GM18511 (cell line): ENCODE results near the gene KCNQ1.

Experiments used
- ATAC-seq: cut with Tn5 transposase; IDR thresholded peaks from one replicate; pipeline ENCODE4 v1.9.1; 2021; ENCODE audit warnings: mild to moderate bottlenecking, moderate library complexity; ENCODE audit not compliant: unreplicated experiment

Gene KCNQ1

DNA sequence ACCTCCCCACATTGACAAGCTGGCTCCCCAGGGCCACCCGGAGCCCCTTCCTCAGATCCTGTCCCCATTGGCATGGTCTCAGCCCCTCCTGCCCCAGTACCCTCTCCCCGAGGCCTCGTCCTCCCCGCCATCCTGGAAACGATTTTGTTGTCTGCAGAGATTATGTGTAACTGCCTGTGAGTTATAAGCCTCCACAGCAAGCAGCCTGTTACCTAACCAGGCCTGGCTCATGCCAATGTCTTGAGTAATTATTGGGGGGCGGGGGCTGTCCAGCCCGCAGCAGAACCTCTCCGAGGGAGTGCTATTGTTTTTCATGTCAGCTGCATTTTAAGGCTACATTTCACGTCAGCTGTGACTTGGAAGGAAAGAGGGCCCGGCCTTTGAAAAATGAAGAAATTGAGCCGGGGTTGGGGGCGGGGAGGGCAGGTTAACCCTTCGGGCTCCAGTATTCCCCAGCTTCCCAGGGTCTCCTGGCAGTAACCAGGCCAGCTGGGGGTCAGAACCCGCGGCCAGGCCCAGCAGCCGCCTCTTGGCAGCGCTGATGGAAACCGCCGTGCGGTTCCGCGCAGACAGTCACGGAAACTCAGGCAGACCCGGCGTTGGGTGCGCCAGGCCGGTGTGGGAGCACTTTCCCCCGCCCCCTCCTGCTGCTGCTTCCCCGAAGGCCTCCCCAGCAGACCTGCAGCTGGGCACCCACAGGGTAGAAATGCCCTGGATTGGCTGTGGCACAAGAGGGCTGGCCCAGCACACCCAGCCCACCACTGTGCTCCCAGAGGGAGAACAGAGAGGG, 381.3 kb downstream of the KCNQ1 start:
- no peak for ATAC-seq

DNA sequence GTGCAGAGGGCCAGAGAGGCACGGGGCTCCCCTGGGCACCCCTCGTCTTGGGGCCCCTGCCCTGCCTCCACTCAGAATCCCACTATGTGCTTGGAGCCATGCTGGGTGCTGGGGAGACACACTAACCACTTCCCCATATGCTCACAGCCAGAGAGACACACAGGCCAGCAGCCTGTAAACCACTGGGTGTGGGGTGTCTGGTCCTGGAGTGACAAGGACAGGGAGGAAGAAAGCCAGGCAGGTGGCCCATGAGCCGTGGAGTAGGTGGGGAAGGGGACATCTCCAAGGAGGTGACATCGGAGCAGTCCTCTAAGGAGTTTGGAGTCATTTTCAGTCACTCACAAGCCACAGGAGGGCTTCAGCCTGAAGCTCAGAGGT, 381.9 kb downstream of the KCNQ1 start:
- no peak for ATAC-seq

GRCh38 chr11:2827256-2827655, 382.4 kb downstream of the KCNQ1 start:
- no peak for ATAC-seq

DNA sequence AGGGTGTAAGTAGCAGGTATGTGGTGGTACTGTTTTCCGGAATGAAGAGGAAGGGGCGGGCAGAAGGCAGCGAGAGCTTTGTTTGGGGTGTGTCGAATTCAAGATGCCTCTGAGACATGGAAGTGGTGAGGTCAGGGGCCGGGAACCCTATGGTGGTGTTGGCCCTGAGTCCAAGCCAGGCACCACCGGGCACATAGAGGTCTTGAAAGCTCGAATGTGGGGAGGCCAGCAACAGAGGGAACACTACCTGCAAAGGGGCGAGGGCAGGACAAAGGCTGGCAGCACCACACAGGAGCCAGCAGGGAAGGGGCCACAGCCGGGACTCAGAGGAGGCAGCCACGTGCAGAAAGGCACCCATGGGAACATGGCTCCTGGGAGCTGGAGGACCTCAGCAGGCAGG, 383.0 kb downstream of the KCNQ1 start:
- no peak for ATAC-seq

- no peak for ATAC-seq
Observed at GRCh38 chr11:2828585-2829330, 383.9 kb downstream of the KCNQ1 start.

DNA sequence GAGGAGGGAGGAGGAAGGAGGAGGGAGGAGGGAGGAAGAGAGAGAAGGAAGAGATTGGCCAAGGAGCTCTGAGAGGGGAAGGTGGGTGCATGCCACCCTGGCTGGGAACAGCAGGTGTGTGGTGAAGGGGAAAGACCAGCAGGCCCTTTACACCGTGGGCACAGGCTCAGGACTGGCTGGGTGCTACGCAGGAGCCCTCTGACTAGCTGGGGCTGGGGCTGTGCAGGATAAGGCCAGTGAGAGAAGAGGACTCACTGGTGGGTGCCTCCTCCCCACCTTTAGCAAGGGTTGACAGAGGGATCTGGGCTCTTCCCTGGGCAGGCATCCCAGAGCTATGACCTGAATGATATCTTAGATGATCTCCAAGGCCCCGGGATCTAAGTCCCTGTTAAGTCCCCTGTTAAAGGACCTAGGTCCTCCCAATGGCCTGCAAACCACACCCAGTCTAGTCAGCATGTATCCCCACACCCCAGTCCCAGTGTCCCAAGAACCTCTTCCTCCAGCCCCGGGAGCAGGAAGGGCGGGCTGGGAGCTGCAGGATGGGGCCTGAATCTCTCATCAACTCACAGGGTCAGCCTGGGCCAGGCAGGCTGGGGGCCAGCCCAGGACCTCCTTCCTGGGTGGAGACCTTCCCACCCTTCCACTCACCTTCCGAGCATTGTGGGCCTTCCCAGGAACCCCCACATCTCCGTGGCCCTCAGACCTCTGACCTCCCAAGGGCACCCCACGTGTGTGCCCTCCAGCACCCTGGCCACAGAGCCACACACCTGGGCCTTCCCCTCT, 385.4 kb downstream of the KCNQ1 start:
- no peak for ATAC-seq

- no peak for ATAC-seq
Observed at GRCh38 chr11:2830886-2831285, 386.1 kb downstream of the KCNQ1 start.

GRCh38 chr11:2831781-2832532, 387.1 kb downstream of the KCNQ1 start:
- ATAC-seq = no peak

DNA sequence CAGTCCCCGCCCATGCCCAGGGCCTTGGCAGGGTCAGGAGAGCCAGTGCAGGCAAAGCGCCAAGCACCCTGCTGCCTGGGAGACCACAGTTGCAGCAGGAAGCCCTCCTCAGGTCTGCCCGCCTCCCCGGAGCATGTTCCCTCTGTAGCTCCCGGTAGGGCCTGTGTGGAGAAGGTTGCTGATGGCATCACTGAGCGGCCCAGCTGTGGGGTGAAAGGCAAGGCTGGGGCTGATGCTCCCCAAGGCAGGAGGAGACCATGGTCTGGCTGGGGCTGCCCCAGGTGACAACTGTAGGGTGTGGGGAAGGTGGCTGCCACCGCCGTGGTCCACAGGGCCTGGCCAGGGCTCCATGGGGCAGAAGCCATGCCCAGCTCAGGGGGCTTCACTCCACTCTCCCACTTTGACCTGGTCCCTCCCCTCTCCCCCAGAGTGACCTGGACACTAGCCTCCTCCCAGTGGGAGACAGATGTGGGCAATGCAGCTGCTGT, 387.8 kb downstream of the KCNQ1 start:
- no peak for ATAC-seq

DNA sequence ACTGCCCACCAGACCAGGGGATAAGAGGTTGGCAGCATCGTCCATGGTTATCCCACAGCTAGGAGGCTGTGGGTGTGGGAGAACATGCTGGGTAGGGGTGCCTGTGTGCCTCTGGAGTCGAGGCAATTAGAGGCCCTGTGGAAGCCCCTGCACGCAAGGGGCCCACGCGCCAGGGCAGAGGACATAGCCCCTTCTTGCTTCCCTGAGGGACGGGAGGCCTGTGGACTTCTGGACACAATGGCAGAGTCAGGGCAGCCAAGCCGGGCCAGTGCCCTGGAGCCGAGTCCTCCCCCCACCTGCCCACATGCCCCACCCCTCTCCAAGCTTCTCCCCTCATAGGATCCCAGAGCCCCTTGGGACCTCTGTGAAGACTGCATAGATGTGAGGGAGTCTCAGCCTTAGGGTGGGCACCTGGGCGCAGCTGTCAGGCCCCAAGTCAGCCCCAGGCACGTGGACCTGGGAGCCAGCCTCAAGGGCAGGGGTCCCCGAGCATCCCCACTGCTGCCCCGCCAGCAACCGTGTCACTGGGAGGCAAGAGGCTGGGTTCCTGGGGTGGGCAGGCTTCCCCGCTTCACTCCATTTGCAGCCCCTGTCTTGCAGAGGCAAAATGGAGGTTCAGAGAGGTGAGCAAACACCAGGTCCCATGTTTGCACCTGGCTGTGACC, 388.4 kb downstream of the KCNQ1 start:
- no peak for ATAC-seq

DNA sequence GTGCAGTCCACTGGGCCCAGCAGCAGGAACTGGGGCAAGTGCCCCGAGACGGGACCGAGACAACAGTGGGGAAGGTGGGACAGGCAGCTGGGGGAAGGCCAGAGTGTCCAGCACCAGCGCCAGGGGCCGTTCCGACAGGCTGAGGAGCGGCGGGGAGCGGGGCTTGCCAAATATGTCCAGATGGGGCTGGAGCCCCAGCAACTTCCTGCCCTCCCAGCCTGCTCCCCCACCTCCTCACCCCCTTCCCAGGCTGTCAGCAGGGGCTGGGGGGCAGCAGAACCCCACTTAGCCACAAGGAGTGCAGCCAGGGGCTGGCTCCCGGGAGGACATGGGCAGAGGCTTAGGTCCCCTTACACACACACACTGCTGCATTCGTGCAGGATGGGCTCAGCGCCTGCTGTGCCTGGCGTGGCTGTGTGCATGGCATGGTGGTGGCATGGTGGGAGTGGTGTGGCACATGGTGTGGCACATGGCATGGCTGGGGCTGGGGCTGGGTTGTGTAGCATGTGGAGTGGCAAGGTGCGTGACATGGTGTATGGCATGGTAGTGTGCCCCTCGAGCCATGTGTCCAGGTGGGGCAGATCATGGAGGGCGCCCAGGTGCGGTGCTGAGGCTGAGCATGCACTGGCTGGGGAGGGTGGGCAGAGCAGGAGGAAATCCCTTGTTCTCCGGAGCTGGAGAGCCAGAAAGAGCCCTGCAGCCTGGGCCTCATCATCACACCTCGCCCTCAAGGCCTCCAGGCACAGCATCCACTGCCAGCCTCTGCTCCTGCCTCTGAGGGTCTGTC, 389.1 kb downstream of the KCNQ1 start:
- no peak for ATAC-seq

GRCh38 chr11:2834503-2835273, 389.9 kb downstream of the KCNQ1 start:
- ATAC-seq = no peak

GRCh38 chr11:2835296-2835695, 390.5 kb downstream of the KCNQ1 start:
- ATAC-seq = no peak

DNA sequence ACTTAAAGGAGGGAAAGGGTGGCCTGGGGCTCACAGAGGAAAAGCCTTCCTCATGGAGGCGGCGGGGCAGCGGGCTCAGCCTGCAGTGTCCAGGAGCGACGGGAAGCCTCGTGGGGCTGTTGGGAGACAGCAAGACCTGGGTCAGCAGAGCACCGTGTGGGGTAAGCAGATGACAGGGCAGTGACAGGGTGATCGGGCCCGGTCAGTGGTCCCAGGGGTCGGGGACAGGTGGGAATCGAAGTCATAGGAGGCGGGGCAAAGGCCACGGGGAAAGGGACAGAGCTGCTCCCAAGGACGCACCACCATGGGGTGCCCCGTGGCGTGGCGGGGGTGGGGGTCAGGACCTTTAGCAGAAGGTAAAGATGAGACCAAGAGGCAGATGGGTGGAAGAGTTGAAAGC, 390.9 kb downstream of the KCNQ1 start:
- ATAC-seq = no peak

GRCh38 chr11:2836315-2837095, 391.7 kb downstream of the KCNQ1 start:
- no peak for ATAC-seq

DNA sequence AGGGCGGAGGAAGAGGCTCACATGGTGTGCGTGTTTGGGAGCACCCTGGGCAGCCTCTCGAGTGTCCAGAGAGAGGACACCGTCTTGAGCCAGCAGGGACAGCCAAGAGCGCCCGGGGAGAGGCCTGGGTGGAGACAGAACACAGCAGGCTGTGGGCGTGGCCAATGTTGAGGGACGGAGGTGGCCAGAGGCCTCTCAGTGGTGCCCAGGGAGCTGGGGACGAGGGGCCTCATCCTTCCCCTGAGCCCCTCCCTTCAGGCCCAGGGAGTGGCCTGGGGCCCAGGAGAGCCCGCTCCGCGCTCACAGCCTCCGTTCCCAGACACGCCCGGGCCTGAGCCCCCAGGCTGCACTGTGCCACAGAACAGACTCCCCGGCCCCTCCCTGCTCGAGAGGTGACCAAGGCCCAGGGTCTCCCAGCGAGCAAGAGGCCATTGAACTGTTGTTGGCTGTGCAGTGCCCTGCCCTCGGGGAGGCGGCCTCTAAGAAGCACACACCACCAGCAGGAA, 392.3 kb downstream of the KCNQ1 start:
- ATAC-seq = no peak

DNA sequence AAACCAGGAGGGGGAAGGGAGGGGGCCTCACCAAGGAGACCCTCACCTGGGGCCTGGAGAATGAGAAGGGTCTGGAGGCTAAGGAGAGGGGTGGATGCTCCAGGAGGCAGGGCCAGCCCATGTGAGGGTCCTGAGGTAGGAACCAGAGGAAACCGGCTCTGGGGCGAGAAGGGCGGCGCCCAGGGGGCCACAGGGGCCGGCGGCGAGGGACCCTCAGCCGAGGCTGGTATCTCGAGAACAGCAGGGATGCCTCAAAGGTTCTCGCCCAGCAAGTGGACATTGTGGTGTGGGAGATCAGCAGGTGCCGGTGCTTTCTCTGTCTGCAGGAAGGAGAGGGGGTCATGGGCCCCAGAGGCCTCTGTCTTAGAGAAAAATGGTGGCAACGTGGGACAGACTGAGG, 392.8 kb downstream of the KCNQ1 start:
- no peak for ATAC-seq

DNA sequence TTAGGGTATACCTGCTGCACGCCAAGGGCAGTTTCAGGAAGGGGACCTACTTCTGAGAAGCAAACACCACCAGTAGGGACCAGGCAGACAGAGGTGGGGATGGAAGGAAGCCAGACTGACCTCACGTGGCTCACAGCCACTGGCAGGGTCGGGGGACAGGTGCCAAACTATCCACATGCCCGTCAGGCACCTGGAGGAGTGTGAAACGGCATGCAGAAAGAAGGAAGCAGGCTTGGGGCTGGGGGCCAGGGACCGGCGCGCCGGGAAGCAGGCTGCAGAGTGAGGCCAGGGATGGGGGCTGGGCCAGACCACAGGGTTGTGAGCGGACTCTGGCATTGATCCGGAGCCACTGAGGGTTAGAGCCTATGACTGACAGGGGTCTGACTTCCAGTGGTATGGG, 393.3 kb downstream of the KCNQ1 start:
- no peak for ATAC-seq
